NB4 (cell line): ENCODE results near the gene CWF19L1.

Experiments used
- DNase-seq: peaks from one replicate; pipeline ENCODE4 v3.0.0; 2010; ENCODE audit warnings: low read depth
- H3K4me3 ChIP-seq: one replicate; pipeline ENCODE4 v1.5.1; 2011; ENCODE audit warnings: mild to moderate bottlenecking, low read depth, low read length, moderate library complexity
- CTCF ChIP-seq: IDR thresholded peaks from one replicate; pipeline ENCODE4 v1.5.1; 2012; ENCODE audit warnings: low read depth, low read length
- MAX ChIP-seq: IDR thresholded peaks from 2 replicates; pipeline ENCODE4 v1.6.1; 2011; ENCODE audit warnings: low read depth, low read length
- MYC ChIP-seq: IDR thresholded peaks from 2 replicates; pipeline ENCODE4 v1.6.1; 2011; ENCODE audit warnings: low read depth, low read length
- POLR2A ChIP-seq: IDR thresholded peaks from 2 replicates; pipeline ENCODE4 v1.6.1; 2011; ENCODE audit warnings: mild to moderate bottlenecking; ENCODE audit not compliant: insufficient read length; ENCODE audit errors: extremely low read depth

Gene CWF19L1

GRCh38 chr10:100239851-100240250 is 27.6 kb downstream of the CWF19L1 start:
- TF ChIP-seq MYC (no peak), MAX (no peak), CTCF (no peak), POLR2A (no peak)
- H3K4me3 ChIP-seq, result no peak overlapping the region
- DNase-seq, result no peak

DNA sequence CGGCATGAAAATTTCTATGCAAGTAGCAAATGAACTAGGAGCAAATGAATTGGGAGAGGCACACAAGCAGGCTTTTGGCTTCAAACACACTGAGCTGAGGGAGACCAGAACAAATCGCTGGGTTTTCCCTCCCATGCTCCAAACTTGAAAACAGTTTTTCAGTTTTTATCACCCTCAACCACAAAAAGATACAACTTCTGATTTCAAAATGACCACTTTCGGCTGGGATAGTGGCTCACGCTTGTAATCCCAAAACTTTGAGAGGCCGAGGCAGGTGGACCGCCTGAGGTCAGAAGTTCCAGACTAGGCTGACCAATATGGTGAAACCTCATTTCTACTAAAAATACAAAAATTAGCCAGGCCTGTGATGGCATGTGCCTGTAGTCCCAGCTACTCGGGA is 29.0 kb downstream of the CWF19L1 start:
- H3K4me3 ChIP-seq, result no peak overlapping the region
- no peak for DNase-seq
- TF ChIP-seq MYC, result no peak
- TF ChIP-seq CTCF, result no peak
- no peak for TF ChIP-seq POLR2A
- TF ChIP-seq MAX, result no peak

GRCh38 chr10:100232101-100232500 is 35.3 kb downstream of the CWF19L1 start:
- no peak for TF ChIP-seq CTCF
- TF ChIP-seq MAX, result no peak
- no peak for TF ChIP-seq POLR2A
- TF ChIP-seq MYC, result no peak
- H3K4me3 ChIP-seq, result no peak overlapping the region
- no peak for DNase-seq

DNA sequence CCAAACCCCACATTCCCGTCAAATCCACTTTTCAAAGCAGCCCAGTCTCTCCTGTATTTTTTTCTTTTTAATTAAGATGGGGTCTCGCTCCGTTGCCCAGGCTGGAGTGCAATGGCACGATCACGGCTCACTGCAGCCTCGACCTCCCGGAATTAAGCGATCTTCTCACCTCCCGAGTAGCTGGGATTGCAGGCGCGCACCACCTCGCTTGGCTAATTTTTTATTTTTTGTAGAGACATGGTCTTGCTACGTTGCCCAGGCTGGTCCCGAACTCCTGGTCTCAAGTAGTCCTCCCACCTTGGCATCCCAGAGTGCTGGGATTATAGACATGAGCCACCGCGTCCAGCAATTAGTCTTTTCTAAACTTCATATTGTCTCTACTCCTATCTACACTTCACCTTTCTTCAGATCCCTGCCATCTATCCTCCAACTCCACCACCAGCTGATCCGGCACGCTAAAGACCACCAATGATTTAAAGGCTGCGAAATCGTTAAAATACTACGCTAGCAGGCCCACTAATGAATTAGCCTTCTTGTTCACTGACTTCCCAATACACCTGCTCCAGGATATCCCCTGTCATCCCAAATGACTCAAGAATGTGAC is 37.5 kb downstream of the CWF19L1 start:
- H3K4me3 ChIP-seq, result peak overlapping the region; percentile 98
- peak; percentile 12 for DNase-seq
- no peak for TF ChIP-seq MAX

DNA sequence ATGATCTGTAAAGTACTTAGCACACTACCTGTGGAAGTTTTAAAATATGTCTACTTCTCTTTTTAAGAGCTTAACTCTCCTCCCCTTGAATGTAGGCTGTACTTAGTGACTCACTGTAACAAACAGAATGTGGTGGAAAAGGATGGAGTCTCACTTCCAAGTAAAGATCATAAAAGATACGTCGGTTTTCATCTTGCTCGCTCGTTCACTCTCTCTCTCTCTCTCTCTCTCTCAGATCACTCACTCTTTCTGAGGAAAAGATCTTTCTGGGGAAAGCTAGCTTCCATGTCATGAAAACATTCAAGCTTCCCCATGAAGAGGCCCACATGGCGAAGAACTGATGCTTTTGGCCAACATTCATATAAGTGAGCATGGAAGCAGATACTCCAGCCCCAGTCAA is 43.6 kb downstream of the CWF19L1 start:
- no peak overlapping the region for H3K4me3 ChIP-seq
- no peak for TF ChIP-seq MYC
- no peak for TF ChIP-seq CTCF
- no peak for TF ChIP-seq MAX
- TF ChIP-seq POLR2A, result no peak
- peak; percentile 20 for DNase-seq

- no peak for DNase-seq
- no peak overlapping the region for H3K4me3 ChIP-seq
- TF ChIP-seq MAX (no peak), POLR2A (no peak), CTCF (no peak), MYC (no peak)
Measured at GRCh38 chr10:100222529-100222928, 44.9 kb downstream of the CWF19L1 start.
